Measurements from ENCODE around the gene MYO5B. TPM values are rescaled to one million over a fixed set of nuclear protein-coding genes. Genes with fewer than 3 reads are reported as not detected.

Gene MYO5B
- total RNA-seq, 2 experiments from 2014 or later, result not detected

- Histone ChIP-seq H3K9me2 (ENCODE audit: insufficient read depth, low read length) (no peaks in the 10 kb centered on the region), H3K79me2 (ENCODE audit: insufficient read depth, low read depth, low read length) (no peaks in the 10 kb centered on the region), H2AFZ (ENCODE audit: low read length) (no peak overlapping the region), H4K20me1 (ENCODE audit: insufficient read depth, low read length) (no peaks in the 10 kb centered on the region), H3K4me1 (ENCODE audit: insufficient read depth, low read length, poor library complexity, severe bottlenecking) (no peaks in the 10 kb centered on the region), H3K4me2 (ENCODE audit: low read length) (no peak overlapping the region), H3K36me3 (ENCODE audit: insufficient read depth, low read length) (no peaks in the 10 kb centered on the region), H3K9me3 (ENCODE audit: low read length) (no peaks in the 10 kb centered on the region), H3K4me3 (ENCODE audit: low read depth, low read length, poor library complexity, severe bottlenecking) (no peak overlapping the region), H3K27ac (ENCODE audit: low read depth, low read length, poor library complexity, severe bottlenecking) (no peak overlapping the region)
- CTCF ChIA-PET (ENCODE audit: unreplicated experiment), result no interaction called here
- no TSS peak for BruUV-seq (replicated peaks)
- POLR2A ChIA-PET, result interaction anchor here (0.8 kb wide), 1 partner anchor 11 kb away, joined by 3 read pairs; no protein-coding TSS in a partner anchor
- DNase-seq (ENCODE audit: low spot score), result no peak
- intact Hi-C loops (cut with micrococcal nuclease; ENCODE audit: unreplicated experiment), result no loop called here
- no peak for TF ChIP-seq CTCF (conservative IDR thresholded peaks at IDR 0.05; ENCODE audit: low read length)
- no peak for TF ChIP-seq EZH2phosphoT487 (IDR thresholded peaks at IDR 0.05; ENCODE audit: borderline replicate concordance, low read depth, low read length)
These were observed 349.2 kb downstream of the MYO5B start for GRCh38 chr18:49845629-49846360.

- Histone ChIP-seq H3K4me1 (ENCODE audit: insufficient read depth, low read length, poor library complexity, severe bottlenecking) (no peaks in the 10 kb centered on the region), H2AFZ (ENCODE audit: low read length) (no peak overlapping the region), H3K27ac (ENCODE audit: low read depth, low read length, poor library complexity, severe bottlenecking) (no peak overlapping the region), H3K4me2 (ENCODE audit: low read length) (no peak overlapping the region), H4K20me1 (ENCODE audit: insufficient read depth, low read length) (no peaks in the 10 kb centered on the region), H3K9me3 (ENCODE audit: low read length) (no peaks in the 10 kb centered on the region), H3K79me2 (ENCODE audit: insufficient read depth, low read depth, low read length) (no peaks in the 10 kb centered on the region), H3K9me2 (ENCODE audit: insufficient read depth, low read length) (no peaks in the 10 kb centered on the region), H3K4me3 (ENCODE audit: low read depth, low read length, poor library complexity, severe bottlenecking) (no peak overlapping the region), H3K36me3 (ENCODE audit: insufficient read depth, low read length) (no peaks in the 10 kb centered on the region)
- CTCF ChIA-PET (ENCODE audit: unreplicated experiment), result no interaction called here
- intact Hi-C loops (cut with micrococcal nuclease; ENCODE audit: unreplicated experiment), result no loop called here
- POLR2A ChIA-PET, result interaction anchor here (0.8 kb wide), 1 partner anchor 12 kb away, joined by 3 read pairs; no protein-coding TSS in a partner anchor
- TF ChIP-seq CTCF (conservative IDR thresholded peaks at IDR 0.05; ENCODE audit: low read length) (no peak), EZH2phosphoT487 (IDR thresholded peaks at IDR 0.05; ENCODE audit: borderline replicate concordance, low read depth, low read length) (no peak)
- DNase-seq (ENCODE audit: low spot score), result no peak
- BruUV-seq (replicated peaks), result no TSS peak
These were observed 350.0 kb downstream of the MYO5B start for GRCh38 chr18:49844903-49845302.
